Measurements from ENCODE around the gene PALLD. TPM values are rescaled to one million over a fixed set of nuclear protein-coding genes. Genes with fewer than 3 reads are reported as not detected.

Gene PALLD
- total RNA-seq, 1 donor from 2014 or later, result 85.7 TPM

DNA sequence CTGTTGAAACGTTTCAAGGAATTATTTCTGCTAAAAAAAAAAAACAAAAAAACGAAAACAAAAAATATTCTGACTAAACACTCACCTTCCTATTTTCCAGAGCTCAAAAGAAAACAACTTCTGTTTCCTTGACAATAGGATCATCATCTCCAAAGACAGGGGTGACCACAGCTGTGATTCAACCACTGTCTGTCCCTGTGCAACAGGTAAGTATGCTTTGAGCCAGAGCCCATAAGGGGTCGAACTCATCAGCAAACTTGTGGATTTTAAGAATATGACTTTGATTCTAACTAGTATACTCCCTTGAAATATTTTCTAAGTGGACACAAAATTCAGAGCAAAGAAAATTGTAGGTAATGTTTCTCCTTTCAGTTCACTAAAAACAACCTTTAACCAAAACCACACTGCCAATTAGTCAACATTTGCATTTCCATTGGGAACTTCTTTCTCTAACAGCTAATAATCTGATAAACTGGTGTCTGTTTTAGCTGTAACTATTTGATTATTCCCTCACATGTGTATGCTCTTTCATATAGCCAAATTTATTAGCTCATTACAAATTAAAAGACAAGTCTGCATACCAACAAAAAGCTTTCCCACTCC is 186.1 kb downstream of the PALLD start:
- H3K27ac ChIP-seq, result no peak overlapping the region
- no peaks in the 10 kb centered on the region for H3K4me1 ChIP-seq
- H4K20me1 ChIP-seq (ENCODE audit: low read depth), result no peaks in the 10 kb centered on the region
- no peaks in the 10 kb centered on the region for H3F3A ChIP-seq (ENCODE audit: low read depth)
- no peak overlapping the region for H3K4me2 ChIP-seq
- no peaks in the 10 kb centered on the region for H3K9me3 ChIP-seq (ENCODE audit: low read depth)
- DNase-seq (ENCODE audit: low spot score), result no peak
- H3K4me3 Mint-ChIP-seq, result no peak overlapping the region
- H3K27me3 Mint-ChIP-seq (ENCODE audit: insufficient read depth, low read depth), result peaks cover 2% of the 10 kb centered on the region
- H2AFZ ChIP-seq (replicated peaks), result no peak overlapping the region
- peaks cover 3% of the 10 kb centered on the region for H3K4me1 Mint-ChIP-seq
- H3K36me3 ChIP-seq, result peaks cover 8% of the 10 kb centered on the region
- TF ChIP-seq, protein P1, sequence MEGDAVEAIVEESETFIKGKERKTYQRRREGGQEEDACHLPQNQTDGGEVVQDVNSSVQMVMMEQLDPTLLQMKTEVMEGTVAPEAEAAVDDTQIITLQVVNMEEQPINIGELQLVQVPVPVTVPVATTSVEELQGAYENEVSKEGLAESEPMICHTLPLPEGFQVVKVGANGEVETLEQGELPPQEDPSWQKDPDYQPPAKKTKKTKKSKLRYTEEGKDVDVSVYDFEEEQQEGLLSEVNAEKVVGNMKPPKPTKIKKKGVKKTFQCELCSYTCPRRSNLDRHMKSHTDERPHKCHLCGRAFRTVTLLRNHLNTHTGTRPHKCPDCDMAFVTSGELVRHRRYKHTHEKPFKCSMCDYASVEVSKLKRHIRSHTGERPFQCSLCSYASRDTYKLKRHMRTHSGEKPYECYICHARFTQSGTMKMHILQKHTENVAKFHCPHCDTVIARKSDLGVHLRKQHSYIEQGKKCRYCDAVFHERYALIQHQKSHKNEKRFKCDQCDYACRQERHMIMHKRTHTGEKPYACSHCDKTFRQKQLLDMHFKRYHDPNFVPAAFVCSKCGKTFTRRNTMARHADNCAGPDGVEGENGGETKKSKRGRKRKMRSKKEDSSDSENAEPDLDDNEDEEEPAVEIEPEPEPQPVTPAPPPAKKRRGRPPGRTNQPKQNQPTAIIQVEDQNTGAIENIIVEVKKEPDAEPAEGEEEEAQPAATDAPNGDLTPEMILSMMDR (IDR thresholded peaks at IDR 0.05), result no peak
- no peak for TF ChIP-seq EZH2 (IDR thresholded peaks at IDR 0.05)
- TF ChIP-seq EZH2phosphoT487 (IDR thresholded peaks at IDR 0.05), result no peak
- H3K9me3 Mint-ChIP-seq, result no peaks in the 10 kb centered on the region
- H3K27me3 ChIP-seq, result no peaks in the 10 kb centered on the region
- H3K36me3 Mint-ChIP-seq, result peaks cover 40% of the 10 kb centered on the region
- H3K27ac Mint-ChIP-seq, result no peak overlapping the region
- H3K9ac ChIP-seq, result no peak overlapping the region
- H3K79me2 ChIP-seq (ENCODE audit: low read depth), result no peaks in the 10 kb centered on the region
- no peak overlapping the region for H3K4me3 ChIP-seq

DNA sequence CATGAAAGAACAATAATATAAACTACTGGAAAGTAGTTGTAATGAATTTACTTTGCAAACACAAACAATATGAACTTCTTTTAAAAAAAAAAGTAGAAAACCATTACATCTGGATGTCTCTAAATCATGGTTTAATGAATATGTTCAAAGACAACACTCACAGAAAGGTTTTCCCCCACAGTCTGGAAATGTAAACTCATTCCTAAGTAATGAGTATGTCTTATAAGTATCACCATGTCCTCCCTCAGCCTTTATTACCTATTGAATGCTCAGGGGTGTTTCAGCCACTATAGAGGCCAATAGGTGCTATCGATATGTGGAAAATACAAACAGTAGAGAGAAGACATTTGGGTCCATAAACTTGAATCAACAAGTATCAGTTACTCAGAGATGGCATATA is 186.7 kb downstream of the PALLD start:
- Histone ChIP-seq H3K4me3 (no peak overlapping the region), H3K27me3 (no peaks in the 10 kb centered on the region), H2AFZ (replicated peaks) (no peak overlapping the region), H3K79me2 (ENCODE audit: low read depth) (no peaks in the 10 kb centered on the region), H3F3A (ENCODE audit: low read depth) (no peaks in the 10 kb centered on the region), H3K9ac (no peak overlapping the region), H3K36me3 (peaks cover 8% of the 10 kb centered on the region), H3K4me2 (no peak overlapping the region), H3K4me1 (no peaks in the 10 kb centered on the region), H3K27ac (no peak overlapping the region), H4K20me1 (ENCODE audit: low read depth) (no peaks in the 10 kb centered on the region), H3K9me3 (ENCODE audit: low read depth) (no peaks in the 10 kb centered on the region)
- H3K4me1 Mint-ChIP-seq, result no peaks in the 10 kb centered on the region
- H3K4me3 Mint-ChIP-seq, result no peak overlapping the region
- peaks cover 1% of the 10 kb centered on the region for H3K27me3 Mint-ChIP-seq (ENCODE audit: insufficient read depth, low read depth)
- H3K9me3 Mint-ChIP-seq, result no peaks in the 10 kb centered on the region
- H3K36me3 Mint-ChIP-seq, result peaks cover 38% of the 10 kb centered on the region
- no peak overlapping the region for H3K27ac Mint-ChIP-seq
- no peak for DNase-seq (ENCODE audit: low spot score)
- TF ChIP-seq EZH2 (IDR thresholded peaks at IDR 0.05) (no peak), EZH2phosphoT487 (IDR thresholded peaks at IDR 0.05) (no peak)
- TF ChIP-seq, protein P1 (IDR thresholded peaks at IDR 0.05), result no peak

DNA sequence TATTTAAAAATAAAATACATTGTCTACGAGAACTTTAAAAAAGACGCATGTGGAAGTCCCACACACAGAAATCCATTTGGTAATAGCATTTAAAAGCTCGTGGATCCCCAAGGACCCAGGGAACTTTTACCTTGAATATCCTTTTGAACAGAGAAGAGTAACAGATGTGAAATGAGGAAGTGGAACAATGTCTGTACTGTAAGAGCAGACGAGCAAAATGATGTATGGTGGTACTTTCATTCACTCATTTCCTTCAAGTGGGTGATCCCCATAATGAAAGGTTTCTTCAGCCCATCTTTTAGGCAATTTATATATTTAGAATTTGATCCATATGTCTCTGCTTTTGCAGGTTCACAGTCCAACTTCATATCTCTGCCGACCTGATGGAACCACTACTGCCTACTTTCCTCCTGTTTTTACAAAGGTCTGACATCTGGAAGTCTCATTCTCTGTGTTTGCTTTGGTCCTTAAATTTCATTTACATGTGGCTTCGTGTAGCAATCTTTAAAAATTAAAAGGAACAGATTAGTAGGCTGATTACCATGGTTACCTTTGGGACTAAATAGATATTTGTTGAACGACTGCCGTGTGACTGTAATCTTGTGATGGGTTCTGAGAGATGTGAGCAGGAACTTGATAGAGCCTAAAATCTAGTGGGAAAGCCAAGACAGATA is 188.4 kb downstream of the PALLD start:
- H3K4me3 Mint-ChIP-seq, result no peak overlapping the region
- Histone ChIP-seq H3K79me2 (ENCODE audit: low read depth) (no peaks in the 10 kb centered on the region), H3K36me3 (peaks cover 8% of the 10 kb centered on the region)

More for the DNA sequence above, 188.4 kb downstream of the PALLD start:
- H3F3A ChIP-seq (ENCODE audit: low read depth), result no peaks in the 10 kb centered on the region
- TF ChIP-seq EZH2phosphoT487 (IDR thresholded peaks at IDR 0.05), result no peak
- TF ChIP-seq EZH2 (IDR thresholded peaks at IDR 0.05), result no peak
- TF ChIP-seq, protein P1 (IDR thresholded peaks at IDR 0.05), result no peak
- Mint-ChIP-seq H3K4me1 (no peaks in the 10 kb centered on the region), H3K27ac (no peak overlapping the region), H3K36me3 (peaks cover 45% of the 10 kb centered on the region), H3K27me3 (ENCODE audit: insufficient read depth, low read depth) (no peaks in the 10 kb centered on the region), H3K9me3 (no peaks in the 10 kb centered on the region)
- no peak for DNase-seq (ENCODE audit: low spot score)
- no peaks in the 10 kb centered on the region for H3K4me1 ChIP-seq
- H3K9me3 ChIP-seq (ENCODE audit: low read depth), result no peaks in the 10 kb centered on the region
- no peaks in the 10 kb centered on the region for H3K27me3 ChIP-seq
- no peaks in the 10 kb centered on the region for H4K20me1 ChIP-seq (ENCODE audit: low read depth)
- no peak overlapping the region for H3K4me3 ChIP-seq
- no peak overlapping the region for H3K4me2 ChIP-seq
- no peak overlapping the region for H2AFZ ChIP-seq (replicated peaks)
- no peak overlapping the region for H3K27ac ChIP-seq
- H3K9ac ChIP-seq, result no peak overlapping the region
